ENCODE data around the gene D2HGDH. TPM values are rescaled to one million over a fixed set of nuclear protein-coding genes. Genes with fewer than 3 reads are reported as not detected.
A peak's percentile ranks its signal among the peaks of the same experiment; 100 is the strongest.
"Not testable (repeated sequence)": the region's sequence is repeated elsewhere in the genome, so short reads cannot be mapped to it uniquely, and the experiment has no call there.

Gene D2HGDH
- total and polyA plus RNA-seq, 2 donors from 2014 or later: 37.0 to 49.3 TPM

DNA sequence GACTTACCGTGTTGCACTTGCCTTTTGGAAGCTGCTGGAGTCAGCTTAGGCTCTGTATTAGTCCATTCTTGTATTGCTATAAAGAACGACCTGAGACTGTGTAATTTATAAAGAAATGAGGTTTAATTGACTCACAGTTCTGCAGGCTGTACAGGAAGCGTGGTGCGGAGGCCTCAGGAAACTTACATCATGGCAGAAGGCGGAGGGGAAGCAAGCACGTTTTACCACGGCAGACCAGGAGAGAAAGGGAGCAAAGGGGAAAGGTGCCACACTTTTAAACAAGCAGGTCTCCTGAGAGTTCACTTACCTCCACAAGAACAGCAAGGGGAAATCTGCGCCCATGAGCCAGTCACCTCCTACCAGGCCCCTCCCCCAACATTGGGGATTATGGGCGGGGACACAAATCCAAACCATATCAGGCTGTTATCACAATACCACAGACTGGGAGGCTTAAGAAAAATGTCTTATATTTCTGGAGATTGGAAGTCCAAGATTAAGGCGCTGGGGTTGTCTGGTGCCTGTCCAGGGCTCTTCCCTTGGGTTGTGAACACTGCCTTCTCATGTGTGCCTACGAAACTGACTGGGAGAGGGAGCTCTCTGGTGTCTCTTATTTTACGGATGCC lies 3.6 kb upstream of the D2HGDH start:
- no peak for FAIRE-seq
- Histone ChIP-seq H3K4me3 (ENCODE audit: low read length in 3 of 3) (no peak overlapping the region), H3K27me3 (ENCODE audit: control insufficient read depth, insufficient read depth, low read length) (no peaks in the 10 kb centered on the region), H3K27ac (ENCODE audit: low read depth in 2 of 2, low read length in 2 of 2) (no peak overlapping the region), H3K9me3 (ENCODE audit: control insufficient read depth in 2 of 3, insufficient read depth in 1 of 3, low read length in 3 of 3) (no peaks in the 10 kb centered on the region), H3K4me1 (ENCODE audit: control insufficient read depth in 2 of 3, insufficient read depth in 2 of 3, low read depth in 1 of 3, low read length in 3 of 3) (peaks cover 0 to 5% (median 0%) of the 10 kb centered on the region in 3 donors), H3K36me3 (ENCODE audit: control insufficient read depth in 2 of 3, insufficient read depth in 3 of 3, low read length in 3 of 3) (no peaks in the 10 kb centered on the region), H3K9ac (ENCODE audit: low read length in 3 of 3) (no peak overlapping the region)
- intact Hi-C loops (cut with DNase I): loop anchor here (10.0 kb wide), 1 partner anchor 144 kb away; no protein-coding TSS in a partner anchor
- DNase-seq: no peak
- TF ChIP-seq, protein P1, sequence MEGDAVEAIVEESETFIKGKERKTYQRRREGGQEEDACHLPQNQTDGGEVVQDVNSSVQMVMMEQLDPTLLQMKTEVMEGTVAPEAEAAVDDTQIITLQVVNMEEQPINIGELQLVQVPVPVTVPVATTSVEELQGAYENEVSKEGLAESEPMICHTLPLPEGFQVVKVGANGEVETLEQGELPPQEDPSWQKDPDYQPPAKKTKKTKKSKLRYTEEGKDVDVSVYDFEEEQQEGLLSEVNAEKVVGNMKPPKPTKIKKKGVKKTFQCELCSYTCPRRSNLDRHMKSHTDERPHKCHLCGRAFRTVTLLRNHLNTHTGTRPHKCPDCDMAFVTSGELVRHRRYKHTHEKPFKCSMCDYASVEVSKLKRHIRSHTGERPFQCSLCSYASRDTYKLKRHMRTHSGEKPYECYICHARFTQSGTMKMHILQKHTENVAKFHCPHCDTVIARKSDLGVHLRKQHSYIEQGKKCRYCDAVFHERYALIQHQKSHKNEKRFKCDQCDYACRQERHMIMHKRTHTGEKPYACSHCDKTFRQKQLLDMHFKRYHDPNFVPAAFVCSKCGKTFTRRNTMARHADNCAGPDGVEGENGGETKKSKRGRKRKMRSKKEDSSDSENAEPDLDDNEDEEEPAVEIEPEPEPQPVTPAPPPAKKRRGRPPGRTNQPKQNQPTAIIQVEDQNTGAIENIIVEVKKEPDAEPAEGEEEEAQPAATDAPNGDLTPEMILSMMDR (IDR thresholded peaks at IDR 0.05; ENCODE audit: borderline replicate concordance, extremely low read depth, insufficient read depth): no peak

DNA sequence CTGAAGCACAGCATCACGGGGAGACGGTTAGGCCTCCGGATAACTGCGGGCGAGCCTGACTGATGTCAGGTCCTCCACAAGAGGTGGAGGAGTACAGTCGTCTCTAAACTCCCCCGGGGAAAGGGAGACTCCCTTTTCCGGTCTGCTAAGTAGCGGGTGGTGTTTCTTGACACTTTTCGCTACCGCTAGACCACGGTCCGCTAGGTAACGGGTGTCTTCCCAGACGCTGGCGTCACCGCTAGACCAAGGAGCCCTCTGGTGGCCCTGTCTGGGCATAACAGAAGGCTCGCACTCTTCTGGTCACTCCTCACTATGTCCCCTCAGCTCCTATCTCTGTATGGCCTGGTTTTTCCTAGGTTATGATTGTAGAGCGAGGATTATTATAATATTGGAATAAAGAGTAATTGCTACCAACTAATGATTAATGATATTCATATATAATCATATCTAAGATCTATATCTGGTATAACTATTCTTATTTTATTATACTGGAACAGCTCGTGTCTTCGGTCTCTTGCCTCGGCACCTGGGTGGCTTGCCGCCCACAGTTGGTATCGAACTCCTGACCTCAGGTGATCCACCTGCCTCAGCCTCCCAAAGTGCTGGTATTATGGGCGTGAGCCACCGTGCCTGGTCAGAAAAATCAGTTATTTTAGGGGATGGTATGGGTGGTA lies 1.8 kb upstream of the D2HGDH start:
- FAIRE-seq; H3K27me3 ChIP-seq (ENCODE audit: control insufficient read depth, insufficient read depth, low read length); H3K4me1 ChIP-seq (ENCODE audit: control insufficient read depth in 2 of 3, insufficient read depth in 2 of 3, low read depth in 1 of 3, low read length in 3 of 3); H3K9me3 ChIP-seq (ENCODE audit: control insufficient read depth in 2 of 3, insufficient read depth in 1 of 3, low read length in 3 of 3); H3K9ac ChIP-seq (ENCODE audit: low read length in 3 of 3); H3K36me3 ChIP-seq (ENCODE audit: control insufficient read depth in 2 of 3, insufficient read depth in 3 of 3, low read length in 3 of 3); H3K27ac ChIP-seq (ENCODE audit: low read depth in 2 of 2, low read length in 2 of 2); H3K4me3 ChIP-seq (ENCODE audit: low read length in 3 of 3): not testable (repeated sequence)
- TF ChIP-seq, protein P1 (IDR thresholded peaks at IDR 0.05; ENCODE audit: borderline replicate concordance, extremely low read depth, insufficient read depth): peak; percentile 51
- DNase-seq: peak in 4 of 5 donors; percentile 27 to 91 (median 88)
- intact Hi-C loops (cut with DNase I): loop anchor here (10.0 kb wide), 1 partner anchor 142 kb away; no protein-coding TSS in a partner anchor

GRCh38 chr2:241733391-241734207 lies 831 bp upstream of the D2HGDH start:
- TF ChIP-seq, protein P1 (IDR thresholded peaks at IDR 0.05; ENCODE audit: borderline replicate concordance, extremely low read depth, insufficient read depth): no peak
- Histone ChIP-seq H3K27me3 (ENCODE audit: control insufficient read depth, insufficient read depth, low read length) (no peaks in the 10 kb centered on the region), H3K4me3 (ENCODE audit: low read length in 3 of 3) (peak overlapping the region in 1 of 3 donors; percentile 49), H3K9me3 (ENCODE audit: control insufficient read depth in 2 of 3, insufficient read depth in 1 of 3, low read length in 3 of 3) (no peaks in the 10 kb centered on the region), H3K4me1 (ENCODE audit: control insufficient read depth in 2 of 3, insufficient read depth in 2 of 3, low read depth in 1 of 3, low read length in 3 of 3) (peaks cover 0 to 5% (median 0%) of the 10 kb centered on the region in 3 donors), H3K27ac (ENCODE audit: low read depth in 2 of 2, low read length in 2 of 2) (no peak overlapping the region), H3K9ac (ENCODE audit: low read length in 3 of 3) (peak overlapping the region in 1 of 3 donors; percentile 32), H3K36me3 (ENCODE audit: control insufficient read depth in 2 of 3, insufficient read depth in 3 of 3, low read length in 3 of 3) (peaks cover 0 to 2% (median 0%) of the 10 kb centered on the region in 3 donors)
- FAIRE-seq: no peak
- intact Hi-C loops (cut with DNase I): loop anchor here (10.0 kb wide), 1 partner anchor 141 kb away; no protein-coding TSS in a partner anchor
- peak in 2 of 5 donors; percentile 63 to 85 for DNase-seq

Data from kidney (tissue), 14 donors.